GM12878 (cell line): Measurements from ENCODE around the gene CD96. TPM values are rescaled to one million over a fixed set of nuclear protein-coding genes. Genes with fewer than 3 reads are reported as not detected.

Source experiments
- FOXK2 ChIP-seq: fragments of 450-650 bp; IDR thresholded peaks from 2 replicates; pipeline ENCODE4 v1.6.1; 2017; ENCODE audit warnings: mild to moderate bottlenecking, moderate library complexity
- HDGF ChIP-seq: fragments of 450-650 bp; IDR thresholded peaks from 2 replicates; pipeline ENCODE4 v1.6.1; 2016; ENCODE audit warnings: antibody characterized with exemption
- JUND ChIP-seq: IDR thresholded peaks from 2 replicates; pipeline ENCODE4 v1.6.1; 2012; ENCODE audit warnings: low read depth, mild to moderate bottlenecking, low read length, improper control_type of control experiment, moderate library complexity
- LARP7 ChIP-seq: fragments of 450-650 bp; IDR thresholded peaks from 2 replicates; pipeline ENCODE4 v1.6.1; 2017; ENCODE audit warnings: mild to moderate bottlenecking
- NFIC ChIP-seq: IDR thresholded peaks from 2 replicates; pipeline ENCODE4 v1.6.1; 2012; ENCODE audit warnings: low read depth, mild to moderate bottlenecking, inconsistent platforms, low read length, moderate library complexity
- RFX5 ChIP-seq: IDR thresholded peaks from 2 replicates; pipeline ENCODE4 v1.6.1; 2011; ENCODE audit warnings: low read depth, low read length, improper control_type of control experiment
- SIN3A ChIP-seq: IDR thresholded peaks from 2 replicates; pipeline ENCODE4 v1.6.1; 2012; ENCODE audit warnings: low read depth, low read length, improper control_type of control experiment
- SMAD5 ChIP-seq: IDR thresholded peaks from 2 replicates; pipeline ENCODE4 v1.6.1; 2016; ENCODE audit warnings: antibody characterized with exemption, low read depth
- WRNIP1 ChIP-seq: IDR thresholded peaks from 2 replicates; pipeline ENCODE4 v1.6.1; 2011; ENCODE audit warnings: low read depth, low read length, improper control_type of control experiment, borderline replicate concordance
- ZBED1 ChIP-seq: IDR thresholded peaks from 2 replicates; pipeline ENCODE4 v1.6.1; 2016; ENCODE audit warnings: borderline replicate concordance
- ZNF24 ChIP-seq: fragments of 450-650 bp; IDR thresholded peaks from 2 replicates; pipeline ENCODE4 v1.6.1; 2017; ENCODE audit warnings: antibody characterized with exemption, mild to moderate bottlenecking
- polyA plus RNA-seq, 11 experiments: library from polyadenylated mRNA; depleted of rRNA in 4 of 11; unstranded in 6 of 11; stranded (reverse) in 5 of 11; fragments of >200 nt; fragmentation: Nextera tagmentation in 4 of 11; fragmentation: Illumina TruSeq in 1 of 11; extraction: Ambion mirVana in 4 of 11; extraction: Trizol in 1 of 11; gene quantifications; 1 replicate in 1 of 11; 2 replicates in 10 of 11; pipeline versions ENCODE4 v1.2.1 to v1.2.3, GENCODE V29; 2011 to 2016; ENCODE audit warnings: inconsistent platforms in 2 of 11, missing spikeins in 2 of 11, low read depth in 1 of 11
- total RNA-seq, 4 experiments: library from RNA; depleted of rRNA in 3 of 4; stranded (reverse); fragments of >200 nt in 3 of 4; fragmentation: Illumina TruSeq in 1 of 4; extraction: Trizol in 1 of 4; gene quantifications; 2 replicates each; pipeline versions ENCODE4 v1.2.1 to v1.2.3, GENCODE V29; 2013 to 2021
- TF ChIP-seq, protein P1 (sequence below): fragments of 450-650 bp; IDR thresholded peaks from 2 replicates; pipeline ENCODE4 v1.6.1; 2016; ENCODE audit warnings: mild to moderate bottlenecking
- TF ChIP-seq, protein P2 (sequence below): fragments of 450-650 bp; IDR thresholded peaks from 2 replicates; pipeline ENCODE4 v1.6.1; 2016; ENCODE audit warnings: mild to moderate bottlenecking
- TF ChIP-seq, protein P3 (sequence below): IDR thresholded peaks from 2 replicates; pipeline ENCODE4 v1.6.1; 2012; ENCODE audit warnings: improper control_type of control experiment, low read depth, low read length; ENCODE audit not compliant: insufficient replicate concordance
- TF ChIP-seq, protein P4 (sequence below): fragments of 450-650 bp; IDR thresholded peaks from 2 replicates; pipeline ENCODE4 v1.6.1; 2016; ENCODE audit warnings: mild to moderate bottlenecking, moderate library complexity, borderline replicate concordance
- TF ChIP-seq, protein P5 (sequence below): fragments of 450-650 bp; IDR thresholded peaks from 2 replicates; pipeline ENCODE4 v1.6.1; 2018; ENCODE audit warnings: borderline replicate concordance, mild to moderate bottlenecking; ENCODE audit not compliant: partially characterized antibody

Gene CD96
- total and polyA plus RNA-seq, 10 of the 15 experiments (the other 5 are each of a cell fraction or from before 2014, with no cell fraction given): 0.13 to 10.1 (median 0.47) TPM

DNA sequence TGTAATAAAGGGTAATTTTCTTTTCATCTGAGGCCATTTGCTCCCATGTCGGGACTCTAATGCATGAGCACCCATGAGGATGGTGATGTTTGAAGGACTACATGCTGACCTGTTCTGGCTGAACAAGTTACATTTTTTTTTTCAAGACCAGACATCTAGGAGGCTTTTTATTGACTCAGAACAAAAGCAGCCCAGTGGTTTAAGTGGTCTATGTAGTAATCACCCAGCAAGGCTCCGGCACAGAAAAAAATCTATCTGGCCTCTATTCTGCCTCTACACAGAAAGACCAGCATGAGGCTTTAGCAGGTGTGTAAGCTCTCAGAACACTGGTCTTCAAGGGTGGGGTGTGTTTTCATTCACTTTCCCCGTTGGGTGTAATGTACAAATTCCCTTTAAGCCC lies 148.2 kb downstream of the CD96 start (continued):
- TF ChIP-seq FOXK2 (no peak), NFIC (peak; percentile 49; the same call in 1 of the 2 replicates), SIN3A (no peak), HDGF (no peak), LARP7 (no peak), WRNIP1 (no peak), SMAD5 (no peak), ZNF24 (no peak), ZBED1 (no peak), RFX5 (no peak), JUND (peak; percentile 71; the same call in 1 of the 2 replicates)
- TF ChIP-seq, protein P1, sequence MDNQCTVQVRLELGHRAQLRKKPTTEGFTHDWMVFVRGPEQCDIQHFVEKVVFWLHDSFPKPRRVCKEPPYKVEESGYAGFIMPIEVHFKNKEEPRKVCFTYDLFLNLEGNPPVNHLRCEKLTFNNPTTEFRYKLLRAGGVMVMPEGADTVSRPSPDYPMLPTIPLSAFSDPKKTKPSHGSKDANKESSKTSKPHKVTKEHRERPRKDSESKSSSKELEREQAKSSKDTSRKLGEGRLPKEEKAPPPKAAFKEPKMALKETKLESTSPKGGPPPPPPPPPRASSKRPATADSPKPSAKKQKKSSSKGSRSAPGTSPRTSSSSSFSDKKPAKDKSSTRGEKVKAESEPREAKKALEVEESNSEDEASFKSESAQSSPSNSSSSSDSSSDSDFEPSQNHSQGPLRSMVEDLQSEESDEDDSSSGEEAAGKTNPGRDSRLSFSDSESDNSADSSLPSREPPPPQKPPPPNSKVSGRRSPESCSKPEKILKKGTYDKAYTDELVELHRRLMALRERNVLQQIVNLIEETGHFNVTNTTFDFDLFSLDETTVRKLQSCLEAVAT: peak; percentile 50; the same call in 1 of the 2 replicates
- TF ChIP-seq, protein P2, sequence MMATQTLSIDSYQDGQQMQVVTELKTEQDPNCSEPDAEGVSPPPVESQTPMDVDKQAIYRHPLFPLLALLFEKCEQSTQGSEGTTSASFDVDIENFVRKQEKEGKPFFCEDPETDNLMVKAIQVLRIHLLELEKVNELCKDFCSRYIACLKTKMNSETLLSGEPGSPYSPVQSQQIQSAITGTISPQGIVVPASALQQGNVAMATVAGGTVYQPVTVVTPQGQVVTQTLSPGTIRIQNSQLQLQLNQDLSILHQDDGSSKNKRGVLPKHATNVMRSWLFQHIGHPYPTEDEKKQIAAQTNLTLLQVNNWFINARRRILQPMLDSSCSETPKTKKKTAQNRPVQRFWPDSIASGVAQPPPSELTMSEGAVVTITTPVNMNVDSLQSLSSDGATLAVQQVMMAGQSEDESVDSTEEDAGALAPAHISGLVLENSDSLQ: no peak
- TF ChIP-seq, protein P3, sequence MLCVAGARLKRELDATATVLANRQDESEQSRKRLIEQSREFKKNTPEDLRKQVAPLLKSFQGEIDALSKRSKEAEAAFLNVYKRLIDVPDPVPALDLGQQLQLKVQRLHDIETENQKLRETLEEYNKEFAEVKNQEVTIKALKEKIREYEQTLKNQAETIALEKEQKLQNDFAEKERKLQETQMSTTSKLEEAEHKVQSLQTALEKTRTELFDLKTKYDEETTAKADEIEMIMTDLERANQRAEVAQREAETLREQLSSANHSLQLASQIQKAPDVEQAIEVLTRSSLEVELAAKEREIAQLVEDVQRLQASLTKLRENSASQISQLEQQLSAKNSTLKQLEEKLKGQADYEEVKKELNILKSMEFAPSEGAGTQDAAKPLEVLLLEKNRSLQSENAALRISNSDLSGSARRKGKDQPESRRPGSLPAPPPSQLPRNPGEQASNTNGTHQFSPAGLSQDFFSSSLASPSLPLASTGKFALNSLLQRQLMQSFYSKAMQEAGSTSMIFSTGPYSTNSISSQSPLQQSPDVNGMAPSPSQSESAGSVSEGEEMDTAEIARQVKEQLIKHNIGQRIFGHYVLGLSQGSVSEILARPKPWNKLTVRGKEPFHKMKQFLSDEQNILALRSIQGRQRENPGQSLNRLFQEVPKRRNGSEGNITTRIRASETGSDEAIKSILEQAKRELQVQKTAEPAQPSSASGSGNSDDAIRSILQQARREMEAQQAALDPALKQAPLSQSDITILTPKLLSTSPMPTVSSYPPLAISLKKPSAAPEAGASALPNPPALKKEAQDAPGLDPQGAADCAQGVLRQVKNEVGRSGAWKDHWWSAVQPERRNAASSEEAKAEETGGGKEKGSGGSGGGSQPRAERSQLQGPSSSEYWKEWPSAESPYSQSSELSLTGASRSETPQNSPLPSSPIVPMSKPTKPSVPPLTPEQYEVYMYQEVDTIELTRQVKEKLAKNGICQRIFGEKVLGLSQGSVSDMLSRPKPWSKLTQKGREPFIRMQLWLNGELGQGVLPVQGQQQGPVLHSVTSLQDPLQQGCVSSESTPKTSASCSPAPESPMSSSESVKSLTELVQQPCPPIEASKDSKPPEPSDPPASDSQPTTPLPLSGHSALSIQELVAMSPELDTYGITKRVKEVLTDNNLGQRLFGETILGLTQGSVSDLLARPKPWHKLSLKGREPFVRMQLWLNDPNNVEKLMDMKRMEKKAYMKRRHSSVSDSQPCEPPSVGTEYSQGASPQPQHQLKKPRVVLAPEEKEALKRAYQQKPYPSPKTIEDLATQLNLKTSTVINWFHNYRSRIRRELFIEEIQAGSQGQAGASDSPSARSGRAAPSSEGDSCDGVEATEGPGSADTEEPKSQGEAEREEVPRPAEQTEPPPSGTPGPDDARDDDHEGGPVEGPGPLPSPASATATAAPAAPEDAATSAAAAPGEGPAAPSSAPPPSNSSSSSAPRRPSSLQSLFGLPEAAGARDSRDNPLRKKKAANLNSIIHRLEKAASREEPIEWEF: no peak
- TF ChIP-seq, protein P4, sequence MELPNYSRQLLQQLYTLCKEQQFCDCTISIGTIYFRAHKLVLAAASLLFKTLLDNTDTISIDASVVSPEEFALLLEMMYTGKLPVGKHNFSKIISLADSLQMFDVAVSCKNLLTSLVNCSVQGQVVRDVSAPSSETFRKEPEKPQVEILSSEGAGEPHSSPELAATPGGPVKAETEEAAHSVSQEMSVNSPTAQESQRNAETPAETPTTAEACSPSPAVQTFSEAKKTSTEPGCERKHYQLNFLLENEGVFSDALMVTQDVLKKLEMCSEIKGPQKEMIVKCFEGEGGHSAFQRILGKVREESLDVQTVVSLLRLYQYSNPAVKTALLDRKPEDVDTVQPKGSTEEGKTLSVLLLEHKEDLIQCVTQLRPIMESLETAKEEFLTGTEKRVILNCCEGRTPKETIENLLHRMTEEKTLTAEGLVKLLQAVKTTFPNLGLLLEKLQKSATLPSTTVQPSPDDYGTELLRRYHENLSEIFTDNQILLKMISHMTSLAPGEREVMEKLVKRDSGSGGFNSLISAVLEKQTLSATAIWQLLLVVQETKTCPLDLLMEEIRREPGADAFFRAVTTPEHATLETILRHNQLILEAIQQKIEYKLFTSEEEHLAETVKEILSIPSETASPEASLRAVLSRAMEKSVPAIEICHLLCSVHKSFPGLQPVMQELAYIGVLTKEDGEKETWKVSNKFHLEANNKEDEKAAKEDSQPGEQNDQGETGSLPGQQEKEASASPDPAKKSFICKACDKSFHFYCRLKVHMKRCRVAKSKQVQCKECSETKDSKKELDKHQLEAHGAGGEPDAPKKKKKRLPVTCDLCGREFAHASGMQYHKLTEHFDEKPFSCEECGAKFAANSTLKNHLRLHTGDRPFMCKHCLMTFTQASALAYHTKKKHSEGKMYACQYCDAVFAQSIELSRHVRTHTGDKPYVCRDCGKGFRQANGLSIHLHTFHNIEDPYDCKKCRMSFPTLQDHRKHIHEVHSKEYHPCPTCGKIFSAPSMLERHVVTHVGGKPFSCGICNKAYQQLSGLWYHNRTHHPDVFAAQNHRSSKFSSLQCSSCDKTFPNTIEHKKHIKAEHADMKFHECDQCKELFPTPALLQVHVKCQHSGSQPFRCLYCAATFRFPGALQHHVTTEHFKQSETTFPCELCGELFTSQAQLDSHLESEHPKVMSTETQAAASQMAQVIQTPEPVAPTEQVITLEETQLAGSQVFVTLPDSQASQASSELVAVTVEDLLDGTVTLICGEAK: no peak
- TF ChIP-seq, protein P5, sequence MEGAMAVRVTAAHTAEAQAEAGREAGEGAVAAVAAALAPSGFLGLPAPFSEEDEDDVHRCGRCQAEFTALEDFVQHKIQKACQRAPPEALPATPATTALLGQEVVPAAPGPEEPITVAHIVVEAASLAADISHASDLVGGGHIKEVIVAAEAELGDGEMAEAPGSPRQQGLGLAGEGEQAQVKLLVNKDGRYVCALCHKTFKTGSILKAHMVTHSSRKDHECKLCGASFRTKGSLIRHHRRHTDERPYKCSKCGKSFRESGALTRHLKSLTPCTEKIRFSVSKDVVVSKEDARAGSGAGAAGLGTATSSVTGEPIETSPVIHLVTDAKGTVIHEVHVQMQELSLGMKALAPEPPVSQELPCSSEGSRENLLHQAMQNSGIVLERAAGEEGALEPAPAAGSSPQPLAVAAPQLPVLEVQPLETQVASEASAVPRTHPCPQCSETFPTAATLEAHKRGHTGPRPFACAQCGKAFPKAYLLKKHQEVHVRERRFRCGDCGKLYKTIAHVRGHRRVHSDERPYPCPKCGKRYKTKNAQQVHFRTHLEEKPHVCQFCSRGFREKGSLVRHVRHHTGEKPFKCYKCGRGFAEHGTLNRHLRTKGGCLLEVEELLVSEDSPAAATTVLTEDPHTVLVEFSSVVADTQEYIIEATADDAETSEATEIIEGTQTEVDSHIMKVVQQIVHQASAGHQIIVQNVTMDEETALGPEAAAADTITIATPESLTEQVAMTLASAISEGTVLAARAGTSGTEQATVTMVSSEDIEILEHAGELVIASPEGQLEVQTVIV: no peak
